ENCODE data around the gene AP1G2. TPM values are rescaled to one million over a fixed set of nuclear protein-coding genes. Genes with fewer than 3 reads are reported as not detected.

Gene AP1G2
- total and polyA plus RNA-seq, 2 of the 13 experiments (the other 11 are each of a cell fraction or from before 2014, with no cell fraction given), result 96.9 to 611 TPM

DNA sequence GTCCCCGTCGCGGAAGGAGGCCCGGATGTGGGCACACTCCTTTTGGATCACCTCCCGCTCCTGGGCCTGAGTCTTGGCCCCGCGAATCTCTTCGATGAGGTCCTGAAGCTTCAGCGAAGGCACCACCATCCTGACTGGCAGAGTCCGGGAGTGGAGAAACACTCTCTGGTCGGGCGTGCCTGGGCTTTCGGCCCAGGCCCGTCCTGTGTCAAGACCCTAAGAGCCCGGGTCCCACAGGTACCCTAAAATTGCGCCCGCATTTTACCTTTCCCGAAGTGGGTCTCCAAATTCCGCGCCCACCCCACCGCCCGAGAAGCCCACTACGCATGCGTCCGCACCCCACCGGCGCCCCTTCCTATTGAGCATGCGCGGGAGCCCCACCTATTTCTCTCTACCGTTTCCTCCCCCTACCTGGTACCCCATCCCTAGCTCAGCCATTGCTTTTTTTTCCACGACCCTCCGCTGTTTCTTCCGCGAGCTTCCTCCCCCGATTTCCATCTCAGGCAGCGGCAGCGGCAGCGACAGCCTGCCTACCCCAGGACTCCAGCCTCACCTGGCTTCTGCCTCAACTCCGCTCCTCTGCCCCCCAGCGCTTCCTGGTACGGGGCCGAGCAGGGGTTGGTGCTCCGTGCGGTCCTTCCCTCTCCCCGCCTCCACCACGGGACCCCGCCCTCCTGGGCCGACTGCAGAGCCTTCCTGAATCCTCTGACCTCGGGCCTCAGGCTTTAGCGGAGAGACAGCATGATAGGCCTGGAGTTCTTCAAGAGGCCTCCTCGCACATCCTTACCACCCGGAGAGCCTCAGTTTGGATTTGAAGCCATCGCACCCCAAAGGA, at the start of gene AP1G2 (continued):
- TF ChIP-seq MIER2 (CRISPR knock-in tag; IDR thresholded peaks at IDR 0.05) (peak; percentile 53; the same call in 1 of the 2 replicates), ATF7-NPFF (CRISPR knock-in tag; IDR thresholded peaks at IDR 0.05; ENCODE audit: low read depth) (peak; percentile 93), ZNF788 (CRISPR knock-in tag; IDR thresholded peaks at IDR 0.05; ENCODE audit: borderline replicate concordance) (peak; percentile 80), MAFK (conservative IDR thresholded peaks at IDR 0.05 in 1 of 2, IDR thresholded peaks at IDR 0.05 in 1 of 2; ENCODE audit: low read length in 2 of 2) (no peak), THAP11 (CRISPR knock-in tag; IDR thresholded peaks at IDR 0.05) (peak; percentile 88), NAIF1 (CRISPR knock-in tag; IDR thresholded peaks at IDR 0.05; ENCODE audit: borderline replicate concordance) (peak; percentile 76; the same call in 1 of the 2 replicates), FOSL2 (CRISPR knock-in tag; IDR thresholded peaks at IDR 0.05) (peak; percentile 76), RAD51 (IDR thresholded peaks at IDR 0.05; ENCODE audit: borderline replicate concordance) (no peak), ZNF225 (CRISPR knock-in tag; IDR thresholded peaks at IDR 0.05) (peak; percentile 98)
- TF ChIP-seq, protein P1, sequence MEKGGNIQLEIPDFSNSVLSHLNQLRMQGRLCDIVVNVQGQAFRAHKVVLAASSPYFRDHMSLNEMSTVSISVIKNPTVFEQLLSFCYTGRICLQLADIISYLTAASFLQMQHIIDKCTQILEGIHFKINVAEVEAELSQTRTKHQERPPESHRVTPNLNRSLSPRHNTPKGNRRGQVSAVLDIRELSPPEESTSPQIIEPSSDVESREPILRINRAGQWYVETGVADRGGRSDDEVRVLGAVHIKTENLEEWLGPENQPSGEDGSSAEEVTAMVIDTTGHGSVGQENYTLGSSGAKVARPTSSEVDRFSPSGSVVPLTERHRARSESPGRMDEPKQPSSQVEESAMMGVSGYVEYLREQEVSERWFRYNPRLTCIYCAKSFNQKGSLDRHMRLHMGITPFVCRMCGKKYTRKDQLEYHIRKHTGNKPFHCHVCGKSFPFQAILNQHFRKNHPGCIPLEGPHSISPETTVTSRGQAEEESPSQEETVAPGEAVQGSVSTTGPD (CRISPR knock-in tag; IDR thresholded peaks at IDR 0.05), result 0 out of 2 replicates have a peak, but pooled peaks have one; percentile 36
- TF ChIP-seq, protein P2, sequence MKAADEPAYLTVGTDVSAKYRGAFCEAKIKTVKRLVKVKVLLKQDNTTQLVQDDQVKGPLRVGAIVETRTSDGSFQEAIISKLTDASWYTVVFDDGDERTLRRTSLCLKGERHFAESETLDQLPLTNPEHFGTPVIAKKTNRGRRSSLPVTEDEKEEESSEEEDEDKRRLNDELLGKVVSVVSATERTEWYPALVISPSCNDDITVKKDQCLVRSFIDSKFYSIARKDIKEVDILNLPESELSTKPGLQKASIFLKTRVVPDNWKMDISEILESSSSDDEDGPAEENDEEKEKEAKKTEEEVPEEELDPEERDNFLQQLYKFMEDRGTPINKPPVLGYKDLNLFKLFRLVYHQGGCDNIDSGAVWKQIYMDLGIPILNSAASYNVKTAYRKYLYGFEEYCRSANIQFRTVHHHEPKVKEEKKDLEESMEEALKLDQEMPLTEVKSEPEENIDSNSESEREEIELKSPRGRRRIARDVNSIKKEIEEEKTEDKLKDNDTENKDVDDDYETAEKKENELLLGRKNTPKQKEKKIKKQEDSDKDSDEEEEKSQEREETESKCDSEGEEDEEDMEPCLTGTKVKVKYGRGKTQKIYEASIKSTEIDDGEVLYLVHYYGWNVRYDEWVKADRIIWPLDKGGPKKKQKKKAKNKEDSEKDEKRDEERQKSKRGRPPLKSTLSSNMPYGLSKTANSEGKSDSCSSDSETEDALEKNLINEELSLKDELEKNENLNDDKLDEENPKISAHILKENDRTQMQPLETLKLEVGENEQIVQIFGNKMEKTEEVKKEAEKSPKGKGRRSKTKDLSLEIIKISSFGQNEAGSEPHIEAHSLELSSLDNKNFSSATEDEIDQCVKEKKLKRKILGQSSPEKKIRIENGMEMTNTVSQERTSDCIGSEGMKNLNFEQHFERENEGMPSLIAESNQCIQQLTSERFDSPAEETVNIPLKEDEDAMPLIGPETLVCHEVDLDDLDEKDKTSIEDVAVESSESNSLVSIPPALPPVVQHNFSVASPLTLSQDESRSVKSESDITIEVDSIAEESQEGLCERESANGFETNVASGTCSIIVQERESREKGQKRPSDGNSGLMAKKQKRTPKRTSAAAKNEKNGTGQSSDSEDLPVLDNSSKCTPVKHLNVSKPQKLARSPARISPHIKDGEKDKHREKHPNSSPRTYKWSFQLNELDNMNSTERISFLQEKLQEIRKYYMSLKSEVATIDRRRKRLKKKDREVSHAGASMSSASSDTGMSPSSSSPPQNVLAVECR (CRISPR knock-in tag; IDR thresholded peaks at IDR 0.05; ENCODE audit: borderline replicate concordance), result peak; percentile 94
- TF ChIP-seq, protein P3, sequence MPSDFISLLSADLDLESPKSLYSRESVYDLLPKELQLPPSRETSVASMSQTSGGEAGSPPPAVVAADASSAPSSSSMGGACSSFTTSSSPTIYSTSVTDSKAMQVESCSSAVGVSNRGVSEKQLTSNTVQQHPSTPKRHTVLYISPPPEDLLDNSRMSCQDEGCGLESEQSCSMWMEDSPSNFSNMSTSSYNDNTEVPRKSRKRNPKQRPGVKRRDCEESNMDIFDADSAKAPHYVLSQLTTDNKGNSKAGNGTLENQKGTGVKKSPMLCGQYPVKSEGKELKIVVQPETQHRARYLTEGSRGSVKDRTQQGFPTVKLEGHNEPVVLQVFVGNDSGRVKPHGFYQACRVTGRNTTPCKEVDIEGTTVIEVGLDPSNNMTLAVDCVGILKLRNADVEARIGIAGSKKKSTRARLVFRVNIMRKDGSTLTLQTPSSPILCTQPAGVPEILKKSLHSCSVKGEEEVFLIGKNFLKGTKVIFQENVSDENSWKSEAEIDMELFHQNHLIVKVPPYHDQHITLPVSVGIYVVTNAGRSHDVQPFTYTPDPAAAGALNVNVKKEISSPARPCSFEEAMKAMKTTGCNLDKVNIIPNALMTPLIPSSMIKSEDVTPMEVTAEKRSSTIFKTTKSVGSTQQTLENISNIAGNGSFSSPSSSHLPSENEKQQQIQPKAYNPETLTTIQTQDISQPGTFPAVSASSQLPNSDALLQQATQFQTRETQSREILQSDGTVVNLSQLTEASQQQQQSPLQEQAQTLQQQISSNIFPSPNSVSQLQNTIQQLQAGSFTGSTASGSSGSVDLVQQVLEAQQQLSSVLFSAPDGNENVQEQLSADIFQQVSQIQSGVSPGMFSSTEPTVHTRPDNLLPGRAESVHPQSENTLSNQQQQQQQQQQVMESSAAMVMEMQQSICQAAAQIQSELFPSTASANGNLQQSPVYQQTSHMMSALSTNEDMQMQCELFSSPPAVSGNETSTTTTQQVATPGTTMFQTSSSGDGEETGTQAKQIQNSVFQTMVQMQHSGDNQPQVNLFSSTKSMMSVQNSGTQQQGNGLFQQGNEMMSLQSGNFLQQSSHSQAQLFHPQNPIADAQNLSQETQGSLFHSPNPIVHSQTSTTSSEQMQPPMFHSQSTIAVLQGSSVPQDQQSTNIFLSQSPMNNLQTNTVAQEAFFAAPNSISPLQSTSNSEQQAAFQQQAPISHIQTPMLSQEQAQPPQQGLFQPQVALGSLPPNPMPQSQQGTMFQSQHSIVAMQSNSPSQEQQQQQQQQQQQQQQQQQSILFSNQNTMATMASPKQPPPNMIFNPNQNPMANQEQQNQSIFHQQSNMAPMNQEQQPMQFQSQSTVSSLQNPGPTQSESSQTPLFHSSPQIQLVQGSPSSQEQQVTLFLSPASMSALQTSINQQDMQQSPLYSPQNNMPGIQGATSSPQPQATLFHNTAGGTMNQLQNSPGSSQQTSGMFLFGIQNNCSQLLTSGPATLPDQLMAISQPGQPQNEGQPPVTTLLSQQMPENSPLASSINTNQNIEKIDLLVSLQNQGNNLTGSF (CRISPR knock-in tag; IDR thresholded peaks at IDR 0.05), result peak; percentile 11
